ENCODE results near the gene KCNQ5.

KCNQ5 gene

GRCh38 chr6:72770959-72771358, 149.1 kb downstream of the KCNQ5 start:
- no peak for TF ChIP-seq CTCF (conservative IDR thresholded peaks at IDR 0.05; ENCODE audit: low read length)
- no peak for DNase-seq (ENCODE audit: low read depth)
- no peak overlapping the region for H3K4me3 ChIP-seq (ENCODE audit: low read length)

GRCh38 chr6:72776456-72776855, 154.6 kb downstream of the KCNQ5 start:
- no peak overlapping the region for H3K4me3 ChIP-seq (ENCODE audit: low read length)
- TF ChIP-seq CTCF (conservative IDR thresholded peaks at IDR 0.05; ENCODE audit: low read length), result no peak
- DNase-seq (ENCODE audit: low read depth), result no peak

GRCh38 chr6:72781624-72782023, 159.8 kb downstream of the KCNQ5 start:
- no peak for DNase-seq (ENCODE audit: low read depth)
- no peak for TF ChIP-seq CTCF (conservative IDR thresholded peaks at IDR 0.05; ENCODE audit: low read length)
- no peak overlapping the region for H3K4me3 ChIP-seq (ENCODE audit: low read length)

- TF ChIP-seq CTCF (conservative IDR thresholded peaks at IDR 0.05; ENCODE audit: low read length), result no peak
Observed at GRCh38 chr6:72783035-72783434, 161.2 kb downstream of the KCNQ5 start.

GRCh38 chr6:72783666-72784065, 161.8 kb downstream of the KCNQ5 start:
- no peak overlapping the region for H3K4me3 ChIP-seq (ENCODE audit: low read length)
- DNase-seq (ENCODE audit: low read depth), result peak; percentile 65
- TF ChIP-seq CTCF (conservative IDR thresholded peaks at IDR 0.05; ENCODE audit: low read length), result no peak

More at GRCh38 chr6:72783035-72783434, 161.2 kb downstream of the KCNQ5 start:
- no peak overlapping the region for H3K4me3 ChIP-seq (ENCODE audit: low read length)
- DNase-seq (ENCODE audit: low read depth), result no peak

- no peak for TF ChIP-seq CTCF (conservative IDR thresholded peaks at IDR 0.05; ENCODE audit: low read length)
- no peak overlapping the region for H3K4me3 ChIP-seq (ENCODE audit: low read length)
- DNase-seq (ENCODE audit: low read depth), result peak; percentile 13
Observed at GRCh38 chr6:72784071-72784470, 162.2 kb downstream of the KCNQ5 start.

GRCh38 chr6:72784581-72784980, 162.7 kb downstream of the KCNQ5 start:
- H3K4me3 ChIP-seq (ENCODE audit: low read length), result no peak overlapping the region
- TF ChIP-seq CTCF (conservative IDR thresholded peaks at IDR 0.05; ENCODE audit: low read length), result no peak
- peak; percentile 79 for DNase-seq (ENCODE audit: low read depth)
